Ascending aorta (tissue), 2 donors: ENCODE measurements around the gene CNTLN. TPM values are rescaled to one million over a fixed set of nuclear protein-coding genes. Genes with fewer than 3 reads are reported as not detected.
"Not testable (repeated sequence)": the region's sequence is repeated elsewhere in the genome, so short reads cannot be mapped to it uniquely, and the experiment has no call there.

Experiments
- DNase-seq, 2 donors: peaks; one replicate each; pipeline ENCODE4 v3.0.0-alpha.2; 2019; ENCODE audit warnings: low spot score in 2 of 2
- H3K27ac ChIP-seq, 2 donors: fragments of 200-600 bp; sonication (generic); one replicate each; pipeline ENCODE4 v1.5.1; 2016 to 2017; ENCODE audit warnings: mild to moderate bottlenecking in 1 of 2
- H3K27me3 ChIP-seq: fragments of 200-600 bp; sonication (generic); one replicate; pipeline ENCODE4 v1.5.1; 2017
- H3K36me3 ChIP-seq, 2 donors: fragments of 200-600 bp; sonication (generic); one replicate each; pipeline ENCODE4 v1.5.1; 2016
- H3K4me1 ChIP-seq, 2 donors: fragments of 200-600 bp; sonication (generic); one replicate each; pipeline ENCODE4 v1.5.1; 2016 to 2017; ENCODE audit warnings: mild to moderate bottlenecking in 1 of 2
- H3K4me3 ChIP-seq, 2 donors: fragments of 200-600 bp; sonication (generic); one replicate each; pipeline ENCODE4 v1.5.1; 2016 to 2017; ENCODE audit warnings: mild to moderate bottlenecking in 1 of 2
- H3K9me3 ChIP-seq, 2 donors: fragments of 200-600 bp; sonication (generic); one replicate each; pipeline ENCODE4 v1.5.1; 2016
- CTCF ChIP-seq, 3 experiments: fragments of 200-600 bp in 2 of 3; fragments of 450-650 bp in 1 of 3; sonication (generic) in 2 of 3; IDR thresholded peaks; one replicate each; pipeline ENCODE4 v1.5.1; 2016 to 2019; ENCODE audit warnings: antibody characterized with exemption in 3 of 3, mild to moderate bottlenecking in 1 of 3, moderate library complexity in 1 of 3
- intact Hi-C: fragments of 100-400 bp; cut with DNase I; formaldehyde crosslinking; loops from one replicate; pipeline ENCODE4 v1.15.1; 2023
- total RNA-seq: library from RNA; depleted of rRNA; stranded (reverse); fragments of >200 nt; gene quantifications from one replicate; pipeline ENCODE4 v1.1.0, GENCODE V29; 2016

CNTLN gene
- total RNA-seq, 1 donor from 2014 or later: 3.5 TPM

DNA sequence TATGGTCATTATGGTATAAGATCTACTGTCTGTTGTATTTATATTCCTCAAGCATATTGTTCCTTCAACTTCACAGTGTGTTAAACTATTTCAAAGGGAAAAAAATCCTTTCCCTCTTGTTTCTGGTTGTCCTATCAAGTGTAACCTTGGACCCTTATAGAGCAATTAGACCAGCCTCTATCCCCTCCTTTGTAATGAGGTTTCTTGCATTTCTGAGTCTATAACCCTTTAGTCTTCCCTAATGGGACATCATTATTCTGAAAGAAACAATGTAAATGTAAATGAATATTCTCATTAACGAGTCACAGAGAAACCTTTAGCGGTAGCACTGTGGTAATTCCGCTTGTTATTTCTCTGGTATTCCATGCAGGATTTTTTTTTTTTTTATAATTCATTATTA is 197.3 kb downstream of the CNTLN start:
- no peaks in the 10 kb centered on the region for H3K9me3 ChIP-seq
- intact Hi-C loops: no loop called here
- TF ChIP-seq CTCF (IDR thresholded peaks at IDR 0.05): no peak
- DNase-seq: no peak
- no peak overlapping the region for H3K4me3 ChIP-seq
- H3K27me3 ChIP-seq: no peaks in the 10 kb centered on the region
- peaks cover 0 to 7% of the 10 kb centered on the region in 2 donors for H3K36me3 ChIP-seq
- H3K4me1 ChIP-seq: no peaks in the 10 kb centered on the region
- H3K27ac ChIP-seq: no peak overlapping the region

- no peak for DNase-seq
- Histone ChIP-seq H3K9me3 (no peaks in the 10 kb centered on the region), H3K27ac (no peak overlapping the region), H3K4me3 (no peak overlapping the region), H3K27me3 (no peaks in the 10 kb centered on the region), H3K36me3 (no peaks in the 10 kb centered on the region), H3K4me1 (no peaks in the 10 kb centered on the region)
- no peak for TF ChIP-seq CTCF (IDR thresholded peaks at IDR 0.05)
- intact Hi-C loops: no loop called here
Measured at GRCh38 chr9:17339156-17339555, 204.3 kb downstream of the CNTLN start.

DNA sequence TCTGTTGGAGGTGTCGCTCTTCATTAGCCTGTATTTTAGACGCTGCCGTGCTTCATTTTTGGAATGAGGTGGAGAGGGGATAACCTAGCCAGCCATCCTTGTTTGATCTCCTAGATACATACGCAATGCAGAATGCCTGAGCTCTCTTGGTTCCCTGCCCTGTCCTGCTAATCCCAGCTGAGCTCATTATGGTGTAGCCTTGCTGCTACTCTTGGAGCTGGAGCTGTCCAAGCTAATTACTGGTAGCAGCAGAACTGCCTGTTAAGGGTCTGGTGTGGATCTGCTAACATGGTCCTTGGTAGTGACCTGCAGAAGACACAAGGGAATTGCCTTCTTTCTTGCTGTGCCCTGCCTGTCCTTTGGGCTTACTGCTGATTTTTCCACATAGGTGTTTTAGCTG is 207.9 kb downstream of the CNTLN start:
- intact Hi-C loops: no loop called here
- peaks cover 0 to 10% of the 10 kb centered on the region in 2 donors for H3K36me3 ChIP-seq
- no peak overlapping the region for H3K27ac ChIP-seq

GRCh38 chr9:17349831-17350230 is 215.0 kb downstream of the CNTLN start:
- no peaks in the 10 kb centered on the region for H3K4me1 ChIP-seq
- H3K9me3 ChIP-seq: no peaks in the 10 kb centered on the region
- H3K27ac ChIP-seq: no peak overlapping the region
- intact Hi-C loops: no loop called here
- DNase-seq: no peak
- no peaks in the 10 kb centered on the region for H3K27me3 ChIP-seq
- H3K36me3 ChIP-seq: peaks cover 0 to 14% of the 10 kb centered on the region in 2 donors
- TF ChIP-seq CTCF (IDR thresholded peaks at IDR 0.05): no peak
- no peak overlapping the region for H3K4me3 ChIP-seq

More for the DNA sequence above, 207.9 kb downstream of the CNTLN start:
- Histone ChIP-seq H3K4me3 (no peak overlapping the region), H3K9me3 (no peaks in the 10 kb centered on the region), H3K4me1 (no peaks in the 10 kb centered on the region), H3K27me3 (no peaks in the 10 kb centered on the region)
- DNase-seq: no peak
- no peak for TF ChIP-seq CTCF (IDR thresholded peaks at IDR 0.05)

DNA sequence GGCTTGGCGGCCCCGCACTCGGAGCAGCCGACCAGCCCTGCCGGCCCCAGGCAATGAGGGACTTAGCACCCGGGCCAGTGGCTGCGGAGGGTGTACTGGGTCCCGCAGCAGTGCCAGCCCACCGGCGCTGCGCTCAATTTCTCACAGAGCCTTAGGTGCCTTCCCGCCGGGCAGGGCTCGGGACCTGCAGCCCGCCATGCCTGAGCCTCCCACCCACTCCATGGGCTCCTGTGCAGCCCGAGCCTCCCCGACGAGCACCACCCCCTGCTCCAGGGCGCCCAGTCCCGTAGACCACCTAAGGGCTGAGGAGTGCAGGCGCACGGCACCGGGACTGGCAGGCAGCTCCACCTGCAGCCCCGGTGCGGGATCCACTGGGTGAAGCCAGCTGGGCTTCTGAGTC is 219.2 kb downstream of the CNTLN start:
- intact Hi-C loops, H3K4me1 ChIP-seq: not testable (repeated sequence)

GRCh38 chr9:17361378-17361777 is 226.5 kb downstream of the CNTLN start:
- no peaks in the 10 kb centered on the region for H3K27me3 ChIP-seq
- TF ChIP-seq CTCF (IDR thresholded peaks at IDR 0.05): no peak
- intact Hi-C loops: no loop called here

More for the DNA sequence above, 219.2 kb downstream of the CNTLN start:
- not testable (repeated sequence) for H3K9me3 ChIP-seq, H3K4me3 ChIP-seq, H3K27me3 ChIP-seq, DNase-seq, H3K27ac ChIP-seq
- peaks cover 0 to 13% of the 10 kb centered on the region in 2 donors for H3K36me3 ChIP-seq

More at GRCh38 chr9:17361378-17361777, 226.5 kb downstream of the CNTLN start:
- Histone ChIP-seq H3K36me3 (no peaks in the 10 kb centered on the region), H3K9me3 (no peaks in the 10 kb centered on the region), H3K4me3 (no peak overlapping the region), H3K4me1 (no peaks in the 10 kb centered on the region), H3K27ac (no peak overlapping the region)
- no peak for DNase-seq
